Fibroblast of upper back skin (primary cell): ENCODE data around the gene SS18L1.

ENCODE experiments used
- DNase-seq: peaks from one replicate; pipeline ENCODE4 v3.0.0-alpha.2; 2013

The SS18L1 gene

GRCh38 chr20:62229667-62230066 lies 86.1 kb downstream of the SS18L1 start:
- no peak for DNase-seq

GRCh38 chr20:62230276-62230675 lies 86.7 kb downstream of the SS18L1 start:
- DNase-seq: no peak

- DNase-seq: no peak
Measured at GRCh38 chr20:62230696-62231095, 87.1 kb downstream of the SS18L1 start.

- DNase-seq: no peak
Measured at GRCh38 chr20:62231292-62231691, 87.7 kb downstream of the SS18L1 start.
